Measurements from ENCODE around the gene GPR18.
"Not testable (repeated sequence)": the region's sequence is repeated elsewhere in the genome, so short reads cannot be mapped to it uniquely, and the experiment has no call there.

Gene GPR18

DNA sequence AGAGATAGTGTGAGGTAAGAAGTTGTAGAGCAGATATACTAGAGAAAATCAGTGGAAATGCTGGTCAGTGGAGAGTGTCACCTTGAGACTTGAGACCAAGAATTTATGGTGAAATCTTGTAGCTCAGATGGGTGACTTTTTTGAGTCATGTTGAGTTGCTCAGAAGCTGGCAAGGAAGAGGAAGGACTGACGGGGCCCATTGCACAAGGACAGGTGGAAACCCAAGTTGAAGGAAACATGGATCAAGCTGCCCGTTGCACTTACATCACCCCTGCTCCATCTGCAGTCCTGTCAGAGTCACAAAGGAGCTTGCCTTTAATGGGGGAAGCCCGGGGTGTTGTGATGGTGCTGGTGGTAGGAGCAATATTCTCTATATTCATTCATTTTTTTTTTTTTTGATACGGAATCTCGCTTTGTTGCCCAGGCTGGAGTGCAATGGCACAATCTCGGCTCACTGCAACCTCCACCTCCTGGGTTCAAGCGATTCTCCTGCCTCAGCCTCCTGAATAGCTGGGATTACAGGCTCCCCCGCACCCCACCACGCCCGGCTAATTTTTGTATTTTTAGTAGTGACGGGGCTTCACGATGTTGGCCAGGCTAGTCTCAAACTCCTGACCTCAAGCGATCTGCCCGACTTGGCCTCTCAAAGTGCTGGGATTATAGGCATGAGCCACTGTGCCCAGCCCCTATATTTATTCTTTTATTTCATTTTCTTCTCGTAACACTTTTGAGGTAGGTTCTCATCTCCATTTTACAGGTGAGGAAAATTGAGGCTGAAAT lies 30.1 kb downstream of the GPR18 start:
- peak; percentile 14 for DNase-seq

DNA sequence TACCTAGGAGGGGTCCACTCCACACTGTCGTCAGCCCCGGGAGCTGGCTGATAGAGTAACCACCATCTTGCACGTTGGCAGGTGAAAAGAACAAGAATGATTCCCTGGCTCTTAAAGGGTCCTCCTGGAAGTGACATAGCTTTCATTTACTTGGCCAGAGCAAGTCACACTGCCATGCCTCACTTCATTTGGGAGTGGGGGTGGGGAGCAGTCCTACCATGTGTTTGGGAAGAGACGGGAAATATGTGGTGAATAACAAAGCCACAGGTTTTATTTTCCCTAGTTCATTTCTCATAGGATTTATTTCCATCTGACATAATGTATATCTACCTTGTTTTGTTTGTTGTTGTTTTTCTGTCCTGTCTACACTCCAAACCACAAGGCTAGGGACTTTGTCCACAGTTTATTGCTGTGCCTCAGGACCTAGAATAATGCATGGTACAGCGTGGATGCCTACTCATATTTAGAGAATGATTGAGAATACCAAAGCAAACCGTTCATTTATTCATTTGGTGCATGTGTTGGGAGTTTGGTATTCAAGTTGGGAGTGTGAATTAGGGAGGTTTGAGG lies 30.8 kb downstream of the GPR18 start:
- no peak for DNase-seq

DNA sequence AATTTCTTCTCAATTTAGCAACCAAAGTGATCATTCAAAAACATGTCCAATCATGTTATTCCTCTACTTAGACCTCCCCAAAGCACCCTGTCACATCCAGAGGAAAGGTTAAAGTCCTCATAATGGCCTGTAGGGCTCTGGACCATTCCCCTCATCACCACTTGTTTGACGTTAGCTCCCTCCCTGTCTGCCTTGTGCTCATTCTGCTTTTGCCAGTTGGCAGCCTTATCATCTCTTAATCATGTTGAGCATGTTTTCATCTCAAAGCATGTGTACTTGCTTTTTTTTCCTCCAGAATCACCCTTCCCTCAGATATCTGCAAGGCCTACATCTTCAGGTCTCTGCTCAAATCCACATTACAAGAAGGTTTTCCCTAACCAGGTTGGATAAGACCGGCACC lies 31.7 kb downstream of the GPR18 start:
- DNase-seq, result no peak

- no peak for DNase-seq
Measured at GRCh38 chr13:99225078-99225477, 33.1 kb downstream of the GPR18 start.

GRCh38 chr13:99224021-99224420 lies 34.2 kb downstream of the GPR18 start:
- no peak for DNase-seq

- no peak for DNase-seq
Measured at GRCh38 chr13:99223587-99223986, 34.6 kb downstream of the GPR18 start.

DNA sequence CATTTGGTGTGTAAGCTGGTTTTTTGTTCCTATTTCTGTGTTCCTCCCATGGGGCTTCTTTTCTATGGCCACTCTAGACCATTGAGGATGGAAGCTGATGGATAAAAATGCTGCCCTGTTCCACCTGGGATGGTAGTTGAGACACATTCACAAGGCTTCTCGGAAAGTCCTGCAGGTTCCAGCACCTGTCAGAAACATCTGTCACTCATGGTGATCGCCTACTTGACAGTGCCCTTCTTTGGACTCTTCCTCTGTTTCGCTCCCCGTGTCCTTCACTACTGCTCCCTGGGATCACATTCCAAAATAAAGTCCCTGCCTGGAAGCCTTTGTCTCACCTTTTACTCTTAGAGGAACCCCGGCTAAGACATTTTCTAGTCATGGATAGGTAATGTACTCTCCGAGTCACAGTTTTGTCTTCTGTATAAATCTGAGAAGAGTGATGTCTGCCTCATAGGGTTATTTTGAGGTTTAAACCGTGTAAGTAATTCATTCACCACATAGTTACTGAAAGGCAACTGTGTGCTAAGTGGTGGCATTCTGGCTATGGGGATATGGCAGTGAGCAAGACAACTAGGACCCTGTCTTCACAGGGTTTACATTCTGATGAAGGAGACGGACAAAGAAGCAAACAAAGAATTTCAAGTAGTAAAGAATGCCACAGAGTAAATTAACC lies 36.5 kb downstream of the GPR18 start:
- DNase-seq, result no peak

DNA sequence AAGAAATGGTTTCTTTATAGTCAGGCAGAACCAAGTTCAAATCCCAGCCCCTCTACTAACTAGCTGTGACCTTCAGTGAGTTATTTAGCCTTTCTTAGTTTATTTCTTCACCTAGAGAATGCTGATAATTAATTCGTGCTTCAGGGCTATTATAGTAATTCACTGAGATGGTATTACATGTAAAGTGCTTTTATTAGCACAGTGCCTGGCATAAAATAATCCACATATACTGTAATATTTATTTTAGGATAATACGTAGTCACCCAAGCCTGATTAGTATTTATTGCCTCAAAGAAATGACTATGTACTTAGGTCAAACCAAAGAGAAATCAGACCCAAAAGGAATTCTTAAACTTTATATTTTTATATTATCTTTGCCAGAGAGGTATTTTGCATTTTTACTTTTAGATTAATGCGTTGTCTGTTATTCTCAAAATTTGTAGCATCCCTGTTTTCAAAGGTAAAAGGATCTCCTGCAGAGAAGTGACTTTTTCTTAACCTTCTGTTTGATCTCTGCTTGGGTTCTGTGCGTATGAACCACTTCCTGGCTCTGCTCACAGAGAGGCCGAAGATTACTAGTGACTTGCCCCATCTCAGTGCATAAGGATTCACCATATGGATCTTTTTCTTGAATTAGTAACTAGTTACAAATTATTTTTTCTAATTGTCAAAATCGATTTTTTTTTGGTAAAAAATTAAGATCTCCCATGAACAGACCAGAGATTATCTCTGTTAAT lies 37.8 kb downstream of the GPR18 start:
- DNase-seq, result no peak

GRCh38 chr13:99218969-99219368 lies 39.2 kb downstream of the GPR18 start:
- DNase-seq, result no peak

GRCh38 chr13:99218545-99218944 lies 39.6 kb downstream of the GPR18 start:
- DNase-seq, result peak; percentile 5

DNA sequence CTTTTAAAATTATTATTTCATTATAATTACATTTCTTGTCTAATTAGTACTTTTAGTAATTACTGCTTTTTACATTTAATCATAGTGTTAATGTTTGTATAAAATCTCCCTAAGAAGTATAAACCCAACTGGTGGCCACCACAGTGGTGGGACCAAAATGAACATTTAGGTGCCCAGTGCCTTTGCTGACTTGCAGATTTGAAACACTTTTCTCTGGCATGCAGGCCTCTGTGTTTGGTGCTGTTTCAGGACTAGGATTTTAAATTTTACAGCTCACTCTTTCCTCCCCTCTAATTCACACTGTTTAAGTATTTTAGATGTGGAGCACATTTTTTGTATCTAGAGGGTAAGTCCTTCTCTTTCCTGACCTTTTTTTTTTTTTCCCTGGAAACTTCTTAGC lies 40.1 kb downstream of the GPR18 start:
- DNase-seq, result no peak

GRCh38 chr13:99217461-99218110 lies 40.6 kb downstream of the GPR18 start:
- DNase-seq, result no peak

GRCh38 chr13:99215184-99215830 lies 42.9 kb downstream of the GPR18 start:
- DNase-seq, result no peak

DNA sequence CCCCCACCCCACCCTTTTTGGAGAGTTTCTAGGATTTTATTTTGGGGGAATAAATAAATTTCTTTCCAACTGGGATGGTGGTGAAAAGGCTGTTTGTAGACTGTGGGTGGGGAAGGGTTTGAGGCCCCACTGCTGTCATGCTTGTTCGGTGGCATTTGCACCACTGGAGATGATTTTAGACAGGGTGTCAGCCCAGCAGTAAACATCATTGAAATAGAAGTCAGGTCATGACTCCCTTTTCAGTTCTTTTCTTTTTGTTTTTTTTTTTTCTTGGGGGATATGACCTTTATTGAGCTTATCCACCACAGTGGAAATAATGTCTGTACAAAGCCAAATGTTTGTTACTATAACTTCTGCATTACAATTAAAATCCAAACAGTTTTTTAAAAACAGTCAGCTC lies 43.4 kb downstream of the GPR18 start:
- DNase-seq, result no peak

DNA sequence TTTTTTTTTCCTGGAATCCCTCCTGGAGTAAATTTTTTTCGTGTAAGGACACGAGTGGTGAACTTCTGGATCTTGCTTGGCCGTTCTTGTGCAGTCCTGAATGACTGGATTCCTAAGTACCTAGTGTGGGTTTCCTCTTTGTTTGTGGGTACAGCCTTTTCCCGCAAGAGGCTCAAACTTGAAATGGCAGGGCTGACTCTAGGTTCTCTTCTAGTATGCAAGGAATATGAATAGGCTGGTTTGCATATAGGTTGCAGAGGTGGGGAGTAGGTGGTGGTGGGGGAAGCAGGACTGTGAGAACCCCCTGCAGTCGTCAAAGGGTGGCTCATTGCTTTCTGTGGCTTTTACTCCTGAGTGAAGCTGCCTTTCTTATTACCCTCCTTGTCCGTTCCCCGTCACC lies 43.9 kb downstream of the GPR18 start:
- DNase-seq, result no peak

- DNase-seq, result no peak
Measured at GRCh38 chr13:99211421-99212035, 46.7 kb downstream of the GPR18 start.

- DNase-seq, result not testable (repeated sequence)
Measured at GRCh38 chr13:99210627-99211026, 47.6 kb downstream of the GPR18 start.

DNA sequence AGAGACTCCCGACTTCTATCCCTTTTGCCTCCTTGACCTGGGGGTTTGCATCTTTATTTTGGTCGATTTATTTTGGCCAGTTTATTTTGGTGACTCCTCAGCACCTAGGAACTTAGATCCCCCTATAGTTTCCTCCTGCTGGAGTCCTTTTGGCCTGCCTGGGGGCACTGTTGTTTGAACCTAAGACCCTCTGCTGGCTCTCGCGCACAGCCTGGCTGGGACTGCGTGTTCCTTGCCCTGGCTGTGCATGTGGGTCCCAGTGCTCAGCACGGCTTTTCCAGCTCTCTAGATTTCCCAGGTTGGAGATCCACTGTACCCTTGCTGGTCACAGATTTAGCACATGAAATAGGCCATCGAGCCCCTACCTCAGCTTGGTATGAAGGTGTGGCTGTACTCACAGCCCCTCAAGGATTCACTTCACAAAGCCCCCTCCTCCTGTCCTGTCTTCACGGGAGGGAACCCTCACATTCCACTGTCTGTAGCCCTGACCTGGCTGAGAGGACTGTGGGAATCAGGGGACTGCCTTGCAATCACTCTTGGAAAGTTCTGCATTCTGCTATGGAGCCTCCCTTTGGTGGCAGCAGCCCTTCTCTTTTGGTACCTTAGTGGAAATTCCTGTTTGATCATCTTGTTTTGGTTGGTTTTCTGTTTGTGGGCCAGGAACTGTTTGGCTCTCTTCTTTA lies 49.2 kb downstream of the GPR18 start:
- no peak for DNase-seq

DNA sequence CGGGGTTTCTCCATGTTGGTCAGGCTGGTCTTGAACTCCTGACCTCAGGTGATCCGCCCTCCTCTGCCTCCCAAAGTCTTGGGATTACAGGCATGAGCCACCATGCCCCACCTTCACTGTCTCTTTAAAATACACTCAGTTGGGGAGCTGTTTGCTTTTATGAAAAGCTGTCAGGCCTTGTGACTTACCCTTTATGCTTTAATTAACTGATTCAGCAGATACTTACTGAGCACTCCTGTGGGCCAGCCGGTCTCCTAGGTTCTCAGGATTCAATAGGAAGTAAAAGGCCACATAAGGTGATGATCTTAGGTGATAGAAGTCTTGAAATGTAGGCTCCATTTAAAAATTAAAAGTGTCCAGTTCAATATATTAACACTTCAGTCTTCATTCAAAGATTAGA lies 50.0 kb downstream of the GPR18 start:
- no peak for DNase-seq

- no peak for DNase-seq
Measured at GRCh38 chr13:99207511-99207910, 50.7 kb downstream of the GPR18 start.

- DNase-seq, result no peak
Measured at GRCh38 chr13:99206873-99207272, 51.3 kb downstream of the GPR18 start.

Measured in HCEC 1CT (cell line).